ENCODE measurements around the gene LNP1. TPM values are rescaled to one million over a fixed set of nuclear protein-coding genes. Genes with fewer than 3 reads are reported as not detected.
"Not testable (repeated sequence)": the region's sequence is repeated elsewhere in the genome, so short reads cannot be mapped to it uniquely, and the experiment has no call there.

The LNP1 gene
- total and polyA plus RNA-seq, 10 of the 15 experiments (the other 5 are each of a cell fraction or from before 2014, with no cell fraction given), result 2.1 to 4.2 (median 2.7) TPM

GRCh38 chr3:100440895-100441294, 39.6 kb downstream of the LNP1 start (continued):
- TF ChIP-seq, protein P1, sequence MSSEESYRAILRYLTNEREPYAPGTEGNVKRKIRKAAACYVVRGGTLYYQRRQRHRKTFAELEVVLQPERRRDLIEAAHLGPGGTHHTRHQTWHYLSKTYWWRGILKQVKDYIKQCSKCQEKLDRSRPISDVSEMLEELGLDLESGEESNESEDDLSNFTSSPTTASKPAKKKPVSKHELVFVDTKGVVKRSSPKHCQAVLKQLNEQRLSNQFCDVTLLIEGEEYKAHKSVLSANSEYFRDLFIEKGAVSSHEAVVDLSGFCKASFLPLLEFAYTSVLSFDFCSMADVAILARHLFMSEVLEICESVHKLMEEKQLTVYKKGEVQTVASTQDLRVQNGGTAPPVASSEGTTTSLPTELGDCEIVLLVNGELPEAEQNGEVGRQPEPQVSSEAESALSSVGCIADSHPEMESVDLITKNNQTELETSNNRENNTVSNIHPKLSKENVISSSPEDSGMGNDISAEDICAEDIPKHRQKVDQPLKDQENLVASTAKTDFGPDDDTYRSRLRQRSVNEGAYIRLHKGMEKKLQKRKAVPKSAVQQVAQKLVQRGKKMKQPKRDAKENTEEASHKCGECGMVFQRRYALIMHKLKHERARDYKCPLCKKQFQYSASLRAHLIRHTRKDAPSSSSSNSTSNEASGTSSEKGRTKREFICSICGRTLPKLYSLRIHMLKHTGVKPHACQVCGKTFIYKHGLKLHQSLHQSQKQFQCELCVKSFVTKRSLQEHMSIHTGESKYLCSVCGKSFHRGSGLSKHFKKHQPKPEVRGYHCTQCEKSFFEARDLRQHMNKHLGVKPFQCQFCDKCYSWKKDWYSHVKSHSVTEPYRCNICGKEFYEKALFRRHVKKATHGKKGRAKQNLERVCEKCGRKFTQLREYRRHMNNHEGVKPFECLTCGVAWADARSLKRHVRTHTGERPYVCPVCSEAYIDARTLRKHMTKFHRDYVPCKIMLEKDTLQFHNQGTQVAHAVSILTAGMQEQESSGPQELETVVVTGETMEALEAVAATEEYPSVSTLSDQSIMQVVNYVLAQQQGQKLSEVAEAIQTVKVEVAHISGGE (CRISPR knock-in tag; IDR thresholded peaks at IDR 0.05), result no peak

- ChIA-PET POLR2A (no interaction called here), RAD21 (ENCODE audit: unreplicated experiment) (interaction anchor here (1.0 kb wide), 1 partner anchor 8 kb away, joined by 3 read pairs; no protein-coding TSS in a partner anchor), CTCF (no interaction called here), SMC1A (ENCODE audit: uncharacterized antibody, unreplicated experiment) (no interaction called here)
- no peaks in the 10 kb centered on the region for H3K4me1 ChIP-seq (ENCODE audit: control insufficient read depth, insufficient read depth, low read length)
- H3K79me2 ChIP-seq (ENCODE audit: control insufficient read depth, insufficient read depth, low read length), result no peaks in the 10 kb centered on the region
- H3K9me3 ChIP-seq (replicated peaks; ENCODE audit: control insufficient read depth, insufficient read depth, low read length), result no peaks in the 10 kb centered on the region
- intact Hi-C loops (cut with micrococcal nuclease; ENCODE audit: unreplicated experiment), result no loop called here
- no peak overlapping the region for H2AFZ ChIP-seq (ENCODE audit: control insufficient read depth, low read depth, low read length)
- no peak overlapping the region for H3K9ac ChIP-seq (ENCODE audit: control insufficient read depth, insufficient read depth, low read length)
- FAIRE-seq (no peak), ATAC-seq (no peak), DNase-seq (ENCODE audit: low read depth, low spot score) (no peak)
- H3K4me2 ChIP-seq (ENCODE audit: control insufficient read depth, insufficient read depth), result no peak overlapping the region
- H3K27ac ChIP-seq (ENCODE audit: control insufficient read depth, insufficient read depth), result no peak overlapping the region
- TF ChIP-seq TBL1XR1 (IDR thresholded peaks at IDR 0.05; ENCODE audit: low read depth, low read length) (no peak), CEBPB (IDR thresholded peaks at IDR 0.05; ENCODE audit: borderline replicate concordance in 1 of 2, low read depth in 2 of 2, low read length in 2 of 2) (no peak), CHD1 (IDR thresholded peaks at IDR 0.05; ENCODE audit: low read depth, low read length) (no peak), HDGF (IDR thresholded peaks at IDR 0.05) (no peak), SREBF1 (IDR thresholded peaks at IDR 0.05; ENCODE audit: low read length) (no peak)
- TF ChIP-seq, protein P2, sequence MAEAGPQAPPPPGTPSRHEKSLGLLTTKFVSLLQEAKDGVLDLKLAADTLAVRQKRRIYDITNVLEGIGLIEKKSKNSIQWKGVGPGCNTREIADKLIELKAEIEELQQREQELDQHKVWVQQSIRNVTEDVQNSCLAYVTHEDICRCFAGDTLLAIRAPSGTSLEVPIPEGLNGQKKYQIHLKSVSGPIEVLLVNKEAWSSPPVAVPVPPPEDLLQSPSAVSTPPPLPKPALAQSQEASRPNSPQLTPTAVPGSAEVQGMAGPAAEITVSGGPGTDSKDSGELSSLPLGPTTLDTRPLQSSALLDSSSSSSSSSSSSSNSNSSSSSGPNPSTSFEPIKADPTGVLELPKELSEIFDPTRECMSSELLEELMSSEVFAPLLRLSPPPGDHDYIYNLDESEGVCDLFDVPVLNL (IDR thresholded peaks at IDR 0.05; ENCODE audit: low read depth, low read length), result no peak
- H3K36me3 ChIP-seq (ENCODE audit: control insufficient read depth in 2 of 2, insufficient read depth in 2 of 2, low read length in 1 of 2), result no peaks in the 10 kb centered on the region
- H4K20me1 ChIP-seq (ENCODE audit: control insufficient read depth, insufficient read depth), result no peaks in the 10 kb centered on the region
- H3K4me3 ChIP-seq, result no peak overlapping the region
- in situ Hi-C loops (cut with MboI), result no loop called here
- BruUV-seq (replicated peaks), result no TSS peak
- no peaks in the 10 kb centered on the region for H3K27me3 ChIP-seq (replicated peaks in 1 of 2; ENCODE audit: control insufficient read depth in 2 of 2, insufficient read depth in 2 of 2, low read length in 1 of 2)
These were observed 42.4 kb downstream of the LNP1 start for GRCh38 chr3:100443690-100444089.

DNA sequence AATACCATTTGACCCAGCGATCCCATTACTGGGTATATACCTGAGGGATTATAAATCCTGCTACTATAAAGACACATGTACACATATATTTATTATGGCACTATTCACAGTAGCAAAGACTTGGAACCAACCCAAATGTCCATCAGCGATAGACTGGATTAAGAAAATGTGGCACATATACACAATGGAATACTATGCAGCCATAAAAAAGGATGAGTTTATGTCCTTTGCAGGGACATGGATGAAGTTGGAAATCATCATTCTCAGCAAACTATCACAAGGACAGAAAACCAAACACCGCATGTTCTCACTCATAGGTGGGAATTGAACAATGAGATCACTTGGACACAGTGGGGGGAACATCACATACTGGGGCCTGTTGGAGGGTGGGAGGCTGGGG, 45.7 kb downstream of the LNP1 start:
- 86% methylated on average over 3 of the region's 3 CpGs for WGBS (ENCODE audit: insufficient coverage, insufficient replicate concordance, low lambda C conversion rate, missing lambda C conversion rate)
- DNase-seq (ENCODE audit: low read depth, low spot score); H3K9ac ChIP-seq (ENCODE audit: control insufficient read depth, insufficient read depth, low read length); H3K36me3 ChIP-seq (ENCODE audit: control insufficient read depth in 2 of 2, insufficient read depth in 2 of 2, low read length in 1 of 2); SMC1A ChIA-PET (ENCODE audit: uncharacterized antibody, unreplicated experiment); BruUV-seq (replicated peaks); POLR2A ChIA-PET; ATAC-seq; H3K4me3 ChIP-seq; H2AFZ ChIP-seq (ENCODE audit: control insufficient read depth, low read depth, low read length); RAD21 ChIA-PET (ENCODE audit: unreplicated experiment); H3K4me1 ChIP-seq (ENCODE audit: control insufficient read depth, insufficient read depth, low read length); intact Hi-C loops (cut with micrococcal nuclease; ENCODE audit: unreplicated experiment); H3K27ac ChIP-seq (ENCODE audit: control insufficient read depth, insufficient read depth); H3K79me2 ChIP-seq (ENCODE audit: control insufficient read depth, insufficient read depth, low read length); H3K27me3 ChIP-seq (replicated peaks in 1 of 2; ENCODE audit: control insufficient read depth in 2 of 2, insufficient read depth in 2 of 2, low read length in 1 of 2); H4K20me1 ChIP-seq (ENCODE audit: control insufficient read depth, insufficient read depth); H3K9me3 ChIP-seq (replicated peaks; ENCODE audit: control insufficient read depth, insufficient read depth, low read length); FAIRE-seq; in situ Hi-C loops (cut with MboI); H3K4me2 ChIP-seq (ENCODE audit: control insufficient read depth, insufficient read depth): not testable (repeated sequence)
- CTCF ChIA-PET, result interaction anchor here (1.4 to 3.1 kb wide), 2 partner anchors 9 to 16 kb away, joined by 3 to 18 read pairs; no protein-coding TSS in a partner anchor
